ENCODE measurements around the gene FBLN1. TPM values are rescaled to one million over a fixed set of nuclear protein-coding genes. Genes with fewer than 3 reads are reported as not detected.

FBLN1 gene
- total and polyA plus RNA-seq, 2 donors (not counting 1 experiment from before 2014, with no cell fraction given), result not detected

- ChIA-PET POLR2A (interaction anchor here (0.6 kb wide), 1 partner anchor 206 kb away, joined by 3 read pairs; no protein-coding TSS in a partner anchor), CTCF (interaction anchor here (1.2 kb wide), 1 partner anchor 23 kb away, joined by 3 read pairs; no protein-coding TSS in a partner anchor)
- Histone ChIP-seq H3K4me2 (replicated peaks; ENCODE audit: low read depth, low read length, poor library complexity, severe bottlenecking) (no peak overlapping the region), H3K27me3 (replicated peaks in 1 of 4; ENCODE audit: control extremely low read depth in 1 of 4, control insufficient read depth in 3 of 4, insufficient read depth in 4 of 4, low read length in 3 of 4) (peaks cover 0 to 35% (median 7%) of the 10 kb centered on the region in 4 experiments), H3K9ac (ENCODE audit: low read length) (no peak overlapping the region), H3K27ac (ENCODE audit: low read length in 2 of 2) (no peak overlapping the region), H3K9me3 (ENCODE audit: control extremely low read depth in 1 of 3, control insufficient read depth in 2 of 3, insufficient read depth in 1 of 3, low read length in 2 of 3) (no peaks in the 10 kb centered on the region), H2AFZ (ENCODE audit: insufficient read depth, low read depth, low read length, poor library complexity, severe bottlenecking) (no peak overlapping the region), H3K4me1 (ENCODE audit: control insufficient read depth in 2 of 2, insufficient read depth in 2 of 2, low read length in 2 of 2) (peaks cover 0 to 4% of the 10 kb centered on the region in 2 donors), H3K79me2 (ENCODE audit: control insufficient read depth, insufficient read depth, low read length) (no peaks in the 10 kb centered on the region), H3K36me3 (replicated peaks in 1 of 2; ENCODE audit: control extremely low read depth in 1 of 2, control insufficient read depth in 1 of 2, extremely low read depth in 1 of 2, insufficient read depth in 2 of 2, low read length in 1 of 2) (no peaks in the 10 kb centered on the region), H3K4me3 (ENCODE audit: control extremely low read depth in 1 of 5, extremely low read depth in 1 of 5, insufficient read depth in 1 of 5, low read depth in 2 of 5, low read length in 4 of 5) (no peak overlapping the region), H4K20me1 (ENCODE audit: control insufficient read depth, insufficient read depth, low read length, poor library complexity, severe bottlenecking) (no peaks in the 10 kb centered on the region)
- no CpG with 5 or more reads among the region's 3 CpGs for WGBS (ENCODE audit: insufficient coverage)
- Mint-ChIP-seq H3K27me3 (peaks cover 52% of the 10 kb centered on the region), H3K27ac (no peak overlapping the region), H3K9me3 (ENCODE audit: insufficient read depth) (no peaks in the 10 kb centered on the region), H3K4me3 (no peak overlapping the region), H3K4me1 (peaks cover 3% of the 10 kb centered on the region)
- intact Hi-C loops (cut with micrococcal nuclease), result no loop called here
- no peak for TF ChIP-seq EZH2 (IDR thresholded peaks at IDR 0.05; ENCODE audit: borderline replicate concordance, insufficient read depth, low read depth, low read length, poor library complexity, severe bottlenecking)
- TF ChIP-seq, protein P1, sequence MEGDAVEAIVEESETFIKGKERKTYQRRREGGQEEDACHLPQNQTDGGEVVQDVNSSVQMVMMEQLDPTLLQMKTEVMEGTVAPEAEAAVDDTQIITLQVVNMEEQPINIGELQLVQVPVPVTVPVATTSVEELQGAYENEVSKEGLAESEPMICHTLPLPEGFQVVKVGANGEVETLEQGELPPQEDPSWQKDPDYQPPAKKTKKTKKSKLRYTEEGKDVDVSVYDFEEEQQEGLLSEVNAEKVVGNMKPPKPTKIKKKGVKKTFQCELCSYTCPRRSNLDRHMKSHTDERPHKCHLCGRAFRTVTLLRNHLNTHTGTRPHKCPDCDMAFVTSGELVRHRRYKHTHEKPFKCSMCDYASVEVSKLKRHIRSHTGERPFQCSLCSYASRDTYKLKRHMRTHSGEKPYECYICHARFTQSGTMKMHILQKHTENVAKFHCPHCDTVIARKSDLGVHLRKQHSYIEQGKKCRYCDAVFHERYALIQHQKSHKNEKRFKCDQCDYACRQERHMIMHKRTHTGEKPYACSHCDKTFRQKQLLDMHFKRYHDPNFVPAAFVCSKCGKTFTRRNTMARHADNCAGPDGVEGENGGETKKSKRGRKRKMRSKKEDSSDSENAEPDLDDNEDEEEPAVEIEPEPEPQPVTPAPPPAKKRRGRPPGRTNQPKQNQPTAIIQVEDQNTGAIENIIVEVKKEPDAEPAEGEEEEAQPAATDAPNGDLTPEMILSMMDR (IDR thresholded peaks at IDR 0.05), result no peak
- DNase-seq (no peak), ATAC-seq (ENCODE audit: low read depth) (no peak)
These were observed 135.5 kb downstream of the FBLN1 start for GRCh38 chr22:45638197-45638596.

- ChIA-PET CTCF (interaction anchor here (1.1 kb wide), 1 partner anchor 61 kb away, joined by 3 read pairs; no protein-coding TSS in a partner anchor), POLR2A (interaction anchor here (0.6 kb wide), 1 partner anchor 205 kb away, joined by 3 read pairs; no protein-coding TSS in a partner anchor)
- no peak for DNase-seq
- Histone ChIP-seq H3K4me1 (ENCODE audit: control insufficient read depth in 2 of 2, insufficient read depth in 2 of 2, low read length in 2 of 2) (peaks cover 0 to 4% of the 10 kb centered on the region in 2 donors), H3K27ac (ENCODE audit: low read length in 2 of 2) (no peak overlapping the region), H3K4me2 (replicated peaks; ENCODE audit: low read depth, low read length, poor library complexity, severe bottlenecking) (no peak overlapping the region), H2AFZ (ENCODE audit: insufficient read depth, low read depth, low read length, poor library complexity, severe bottlenecking) (no peak overlapping the region), H3K4me3 (ENCODE audit: control extremely low read depth in 1 of 5, extremely low read depth in 1 of 5, insufficient read depth in 1 of 5, low read depth in 2 of 5, low read length in 4 of 5) (no peak overlapping the region), H3K79me2 (ENCODE audit: control insufficient read depth, insufficient read depth, low read length) (no peaks in the 10 kb centered on the region), H4K20me1 (ENCODE audit: control insufficient read depth, insufficient read depth, low read length, poor library complexity, severe bottlenecking) (no peaks in the 10 kb centered on the region), H3K9ac (ENCODE audit: low read length) (no peak overlapping the region), H3K36me3 (replicated peaks in 1 of 2; ENCODE audit: control extremely low read depth in 1 of 2, control insufficient read depth in 1 of 2, extremely low read depth in 1 of 2, insufficient read depth in 2 of 2, low read length in 1 of 2) (no peaks in the 10 kb centered on the region), H3K27me3 (replicated peaks in 1 of 4; ENCODE audit: control extremely low read depth in 1 of 4, control insufficient read depth in 3 of 4, insufficient read depth in 4 of 4, low read length in 3 of 4) (peaks cover 0 to 30% (median 6%) of the 10 kb centered on the region in 4 experiments), H3K9me3 (ENCODE audit: control extremely low read depth in 1 of 3, control insufficient read depth in 2 of 3, insufficient read depth in 1 of 3, low read length in 2 of 3) (no peaks in the 10 kb centered on the region)
- H3K27me3 Mint-ChIP-seq, result peaks cover 50% of the 10 kb centered on the region
- intact Hi-C loops (cut with micrococcal nuclease), result no loop called here
- no peak for ATAC-seq (ENCODE audit: low read depth)
- no peak for TF ChIP-seq EZH2 (IDR thresholded peaks at IDR 0.05; ENCODE audit: borderline replicate concordance, insufficient read depth, low read depth, low read length, poor library complexity, severe bottlenecking)
- TF ChIP-seq, protein P1 (IDR thresholded peaks at IDR 0.05), result no peak
- 56% methylated on average over 17 of the region's 21 CpGs for WGBS (ENCODE audit: insufficient coverage)
- peaks cover 3% of the 10 kb centered on the region for H3K4me1 Mint-ChIP-seq
- no peak overlapping the region for H3K27ac Mint-ChIP-seq
- no peaks in the 10 kb centered on the region for H3K9me3 Mint-ChIP-seq (ENCODE audit: insufficient read depth)
- H3K4me3 Mint-ChIP-seq, result no peak overlapping the region
These were observed 136.4 kb downstream of the FBLN1 start for GRCh38 chr22:45638834-45639746.

Measured in B cell (primary cell).